Loucy (cell line): ENCODE measurements around the gene BRICD5.

Experiments
- EZH2phosphoT487 ChIP-seq: fragments of 200-600 bp; IDR thresholded peaks from 2 replicates; pipeline ENCODE4 v1.6.1; 2018; ENCODE audit warnings: antibody characterized with exemption, mild to moderate bottlenecking, moderate library complexity, borderline replicate concordance
- TF ChIP-seq, protein P1 (sequence below): fragments of 200-600 bp; sonication (generic); conservative IDR thresholded peaks from 2 replicates; pipeline ENCODE4 v1.5.1; 2014; ENCODE audit warnings: mild to moderate bottlenecking, antibody characterized with exemption, low read length

DNA sequence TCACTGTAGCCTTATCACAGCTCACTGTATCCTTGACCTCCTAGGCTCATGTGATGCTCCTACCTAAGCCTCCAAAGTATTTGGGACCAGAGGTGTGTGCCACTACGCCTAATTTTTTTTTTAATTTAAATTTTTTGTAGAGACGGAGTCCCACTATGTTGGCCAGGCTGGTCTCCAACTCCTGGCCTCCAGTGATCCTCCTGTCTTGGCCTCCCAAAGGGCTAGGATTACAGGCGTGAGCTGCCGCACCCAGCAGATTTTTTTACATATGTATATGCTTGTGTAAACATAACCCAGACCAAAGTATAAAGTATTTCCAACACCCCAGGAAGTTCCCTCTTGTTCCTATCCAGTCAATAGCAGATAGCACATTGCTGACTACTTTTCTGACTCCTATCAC, 5.7 kb upstream of the BRICD5 start:
- TF ChIP-seq, protein P1, sequence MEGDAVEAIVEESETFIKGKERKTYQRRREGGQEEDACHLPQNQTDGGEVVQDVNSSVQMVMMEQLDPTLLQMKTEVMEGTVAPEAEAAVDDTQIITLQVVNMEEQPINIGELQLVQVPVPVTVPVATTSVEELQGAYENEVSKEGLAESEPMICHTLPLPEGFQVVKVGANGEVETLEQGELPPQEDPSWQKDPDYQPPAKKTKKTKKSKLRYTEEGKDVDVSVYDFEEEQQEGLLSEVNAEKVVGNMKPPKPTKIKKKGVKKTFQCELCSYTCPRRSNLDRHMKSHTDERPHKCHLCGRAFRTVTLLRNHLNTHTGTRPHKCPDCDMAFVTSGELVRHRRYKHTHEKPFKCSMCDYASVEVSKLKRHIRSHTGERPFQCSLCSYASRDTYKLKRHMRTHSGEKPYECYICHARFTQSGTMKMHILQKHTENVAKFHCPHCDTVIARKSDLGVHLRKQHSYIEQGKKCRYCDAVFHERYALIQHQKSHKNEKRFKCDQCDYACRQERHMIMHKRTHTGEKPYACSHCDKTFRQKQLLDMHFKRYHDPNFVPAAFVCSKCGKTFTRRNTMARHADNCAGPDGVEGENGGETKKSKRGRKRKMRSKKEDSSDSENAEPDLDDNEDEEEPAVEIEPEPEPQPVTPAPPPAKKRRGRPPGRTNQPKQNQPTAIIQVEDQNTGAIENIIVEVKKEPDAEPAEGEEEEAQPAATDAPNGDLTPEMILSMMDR: no peak
- TF ChIP-seq EZH2phosphoT487: no peak
